Heart right ventricle (tissue), 16 donors: Measurements from ENCODE around the gene GVQW3. TPM values are rescaled to one million over a fixed set of nuclear protein-coding genes. Genes with fewer than 3 reads are reported as not detected.

ENCODE experiments used
- ATAC-seq, 8 donors: fragments of 200-7000 bp; cut with Tn5 transposase; one replicate each; pipeline ENCODE4 v1.9.1; 2020; ENCODE audit warnings: mild to moderate bottlenecking in 8 of 8, moderate library complexity in 8 of 8, moderate number of reproducible peaks in 1 of 8
- DNase-seq, 2 donors: peaks; one replicate each; pipeline ENCODE4 v3.0.0-alpha.2; 2020
- H3K27ac ChIP-seq, 10 donors: fragments of 200-600 bp; sonication (generic) in 2 of 10; one replicate each; pipeline versions ENCODE4 v1.5.0 to v1.8.0; 2020 to 2022; ENCODE audit warnings: mild to moderate bottlenecking in 3 of 10
- H3K27me3 ChIP-seq, 7 donors: fragments of 200-600 bp; one replicate each; pipeline ENCODE4 v1.8.0; 2021 to 2022; ENCODE audit warnings: mild to moderate bottlenecking in 2 of 7
- H3K36me3 ChIP-seq, 9 donors: fragments of 200-600 bp; sonication (generic) in 1 of 9; one replicate each; pipeline versions ENCODE4 v1.5.0 to v1.8.0; 2020 to 2022; ENCODE audit warnings: mild to moderate bottlenecking in 2 of 9
- H3K4me1 ChIP-seq, 9 donors: fragments of 200-600 bp; sonication (generic) in 1 of 9; one replicate each; pipeline versions ENCODE4 v1.5.0 to v1.8.0; 2020 to 2022; ENCODE audit warnings: mild to moderate bottlenecking in 4 of 9
- H3K4me3 ChIP-seq, 10 donors: fragments of 200-600 bp; sonication (generic) in 2 of 10; one replicate each; pipeline versions ENCODE4 v1.5.0 to v1.8.0; 2020 to 2022; ENCODE audit warnings: mild to moderate bottlenecking in 7 of 10, moderate library complexity in 2 of 10
- H3K9me3 ChIP-seq, 11 donors: fragments of 200-600 bp in 10 of 11; sonication (generic) in 2 of 11; one replicate each; pipeline versions ENCODE4 v1.5.0 to v1.8.0; 2013 to 2022; ENCODE audit warnings: mild to moderate bottlenecking in 2 of 11, control low read depth in 1 of 11, moderate library complexity in 1 of 11
- CTCF ChIP-seq, 9 donors: fragments of 200-600 bp; sonication (generic) in 2 of 9; IDR thresholded peaks; one replicate each; pipeline versions ENCODE4 v1.5.0 to v1.8.0; 2021 to 2022; ENCODE audit warnings: antibody characterized with exemption in 9 of 9, mild to moderate bottlenecking in 5 of 9, moderate library complexity in 1 of 9
- WGBS, 2 donors: extraction: QIAGEN DNeasy Blood & Tissue Kit; methylation state at CpG; one replicate each; pipeline ENCODE4 v1.1.7; 2013; ENCODE audit warnings: inconsistent platforms in 1 of 2; 5-methylcytosine and 5-hydroxymethylcytosine counted together
- intact Hi-C, 10 donors: fragments of 100-400 bp; cut with DNase I; formaldehyde crosslinking; loops; one replicate each; pipeline versions ENCODE4 v1.11.1 to v1.14.2; 2022
- polyA plus RNA-seq, 2 donors: library from polyadenylated mRNA; stranded (reverse); fragments of 200-250 nt; gene quantifications; one replicate each; pipeline ENCODE4 v1.2.3, GENCODE V29; 2013
- total RNA-seq, 10 donors: library from RNA; stranded (reverse); fragmentation: NEBNext Ultra II Directional in 3 of 10; extraction: Animal tissue kit (Norgen Biotek cat#: 25700) in 3 of 10; gene quantifications; one replicate each; pipeline versions ENCODE4 v1.2.1 to v1.2.4, GENCODE V29; 2021 to 2023
- donor health status: Arrhythmogenic right ventricular cardiomyopathy.
- donor health status: ischemic (EF 13 %, LVEDD 7.1; RV severe dilation, severe dysfunction).
- donor health status: healthy with polysubstance abuse.
- donor health status: DM: no; HTN: yes; CAD: no.
- donor health status: DM: no; HTN: no; CAD: no.
- donor health status: ischemic (EF 25% LVEDD 6.9; RV normal size, moderate dysfunction).
- donor health status: ischemic (EF 25% LVEDD 5.7; RV mildly dilated, moderate dysfunction).
- donor health status: healthy.
- donor health status: DM: yes; HTN: yes; CAD: no.
- donor health status: Ischemic cardiomyopathy.
- donor health status: ischemic (EF 35%, LVEDD 5.7; RV mildly dilated, moderate dysfunction).
- donor health status: nonischemic (EF 11% LVEDD 7.7; RV severe dilation, severe dysfunction).
- donor health status: DM: yes; HTN: yes; CAD: no.
- donor health status: PGD.
- donor health status: ischemic (EF 29% LVEDD 5.4; RV normal size, mild dysfunction).
- donor health status: nonischemic (EF 23%, LVEDD 6.1; RV moderate dilation, normal function).

The GVQW3 gene
- total and polyA plus RNA-seq, 12 donors, result 0.37 to 2.7 (median 1.6) TPM

- no peak for ATAC-seq
- intact Hi-C loops, result no loop called here
- Histone ChIP-seq H3K9me3 (no peaks in the 10 kb centered on the region), H3K36me3 (no peaks in the 10 kb centered on the region), H3K27ac (no peak overlapping the region), H3K27me3 (no peaks in the 10 kb centered on the region), H3K4me1 (no peaks in the 10 kb centered on the region), H3K4me3 (no peak overlapping the region)
- WGBS, 2 donors, result 91 to 95% methylated on average over 7 of the region's 7 CpGs
- no peak for DNase-seq
- no peak for TF ChIP-seq CTCF (IDR thresholded peaks at IDR 0.05)
These were observed 10.8 kb downstream of the GVQW3 start for GRCh38 chr11:76391811-76392475.

GRCh38 chr11:76392870-76393269, 11.7 kb downstream of the GVQW3 start:
- Histone ChIP-seq H3K4me1 (no peaks in the 10 kb centered on the region), H3K9me3 (no peaks in the 10 kb centered on the region), H3K4me3 (no peak overlapping the region), H3K27me3 (no peaks in the 10 kb centered on the region), H3K36me3 (no peaks in the 10 kb centered on the region), H3K27ac (no peak overlapping the region)
- no peak for TF ChIP-seq CTCF (IDR thresholded peaks at IDR 0.05)
- 78 to 81% methylated on average over 1 of the region's 1 CpG for WGBS, 2 donors
- no peak for DNase-seq
- intact Hi-C loops, result no loop called here
- ATAC-seq, result no peak

GRCh38 chr11:76394411-76394810, 13.3 kb downstream of the GVQW3 start:
- no peaks in the 10 kb centered on the region for H3K36me3 ChIP-seq
- intact Hi-C loops, result no loop called here
- H3K27me3 ChIP-seq, result no peaks in the 10 kb centered on the region

GRCh38 chr11:76395296-76395695, 14.2 kb downstream of the GVQW3 start:
- intact Hi-C loops, result no loop called here
- Histone ChIP-seq H3K4me3 (no peak overlapping the region), H3K9me3 (no peaks in the 10 kb centered on the region), H3K27me3 (no peaks in the 10 kb centered on the region), H3K4me1 (no peaks in the 10 kb centered on the region), H3K36me3 (no peaks in the 10 kb centered on the region), H3K27ac (no peak overlapping the region)
- no peak for TF ChIP-seq CTCF (IDR thresholded peaks at IDR 0.05)
- WGBS, 2 donors, result 95 to 96% methylated on average over 1 of the region's 1 CpG
- DNase-seq, result no peak
- ATAC-seq, result no peak

More at GRCh38 chr11:76394411-76394810, 13.3 kb downstream of the GVQW3 start:
- Histone ChIP-seq H3K27ac (no peak overlapping the region), H3K4me3 (no peak overlapping the region), H3K4me1 (no peaks in the 10 kb centered on the region), H3K9me3 (no peaks in the 10 kb centered on the region)
- ATAC-seq (no peak), DNase-seq (no peak)
- TF ChIP-seq CTCF (IDR thresholded peaks at IDR 0.05), result no peak
